Sciatic nerve (tissue), 2 donors: ENCODE measurements around the gene MT3. TPM values are rescaled to one million over a fixed set of nuclear protein-coding genes. Genes with fewer than 3 reads are reported as not detected.

Experiments
- ATAC-seq: fragments of 200-7000 bp; cut with Tn5 transposase; one replicate; pipeline ENCODE4 v1.9.1; 2020; ENCODE audit warnings: mild to moderate bottlenecking, moderate library complexity
- DNase-seq: peaks from one replicate; pipeline ENCODE4 v3.0.0-alpha.2; 2020; ENCODE audit warnings: low spot score
- intact Hi-C: fragments of 100-400 bp; cut with DNase I; formaldehyde crosslinking; loops from one replicate; pipeline ENCODE4 v1.14.2; 2022
- total RNA-seq: library from RNA; stranded (reverse); fragmentation: NEBNext Ultra II Directional; extraction: Animal tissue kit (Norgen Biotek cat#: 25700); gene quantifications from one replicate; pipeline ENCODE4 v1.2.1, GENCODE V29; 2021
- donor health status: DM: no; HTN: no; CAD: no.
- donor health status: DM: no; HTN: no; CAD: no.

MT3 gene
- total RNA-seq, 1 donor from 2014 or later = 94.5 TPM

DNA sequence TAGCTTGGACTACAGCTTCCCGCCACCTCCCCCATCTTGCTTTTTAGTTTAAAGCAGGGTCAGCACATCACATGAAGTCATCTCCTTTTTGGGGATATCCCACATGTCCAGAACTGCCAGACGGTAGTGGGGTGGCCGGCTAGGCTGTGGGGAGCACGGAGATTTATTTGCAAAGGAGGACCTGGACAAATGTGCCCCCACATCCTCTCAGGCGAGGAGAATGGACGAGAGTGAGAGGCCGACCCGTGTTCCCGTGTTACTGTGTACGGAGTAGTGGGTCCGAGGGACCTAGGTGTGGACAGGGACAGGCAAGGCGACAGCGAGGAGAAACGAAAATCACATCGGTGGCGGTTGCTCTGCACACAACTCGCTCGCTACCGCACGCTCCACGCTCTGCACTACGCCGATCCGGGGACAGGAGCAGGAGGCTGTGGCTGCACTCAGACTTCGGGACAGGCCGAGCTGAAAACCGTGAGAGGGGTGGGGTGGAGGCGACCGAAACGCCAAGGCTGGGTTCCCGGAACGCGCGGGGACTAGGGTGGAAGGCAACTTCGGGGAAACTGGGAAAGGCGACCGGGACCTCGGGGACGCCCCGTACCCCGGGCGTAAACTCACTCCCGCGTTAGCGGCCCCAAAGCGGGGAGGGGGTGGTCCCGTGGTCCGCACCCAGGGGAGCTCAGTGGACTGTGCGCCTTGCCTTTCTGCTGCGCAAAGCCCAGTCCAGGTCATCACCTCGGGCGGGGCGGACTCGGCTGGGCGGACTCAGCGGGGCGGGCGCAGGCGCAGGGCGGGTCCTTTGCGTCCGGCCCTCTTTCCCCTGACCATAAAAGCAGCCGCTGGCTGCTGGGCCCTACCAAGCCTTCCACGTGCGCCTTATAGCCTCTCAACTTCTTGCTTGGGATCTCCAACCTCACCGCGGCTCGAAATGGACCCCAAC, 48.8 kb downstream of the MT3 start, which contains the start of gene MT1A:
MT1A (plus strand) TSS at position 853 of the 937 bp plus-strand sequence; CDS start at position 926, 73 bp downstream.
- ATAC-seq (peak; percentile 88), DNase-seq (peak; percentile 87)
- intact Hi-C loops = no loop called here

DNA sequence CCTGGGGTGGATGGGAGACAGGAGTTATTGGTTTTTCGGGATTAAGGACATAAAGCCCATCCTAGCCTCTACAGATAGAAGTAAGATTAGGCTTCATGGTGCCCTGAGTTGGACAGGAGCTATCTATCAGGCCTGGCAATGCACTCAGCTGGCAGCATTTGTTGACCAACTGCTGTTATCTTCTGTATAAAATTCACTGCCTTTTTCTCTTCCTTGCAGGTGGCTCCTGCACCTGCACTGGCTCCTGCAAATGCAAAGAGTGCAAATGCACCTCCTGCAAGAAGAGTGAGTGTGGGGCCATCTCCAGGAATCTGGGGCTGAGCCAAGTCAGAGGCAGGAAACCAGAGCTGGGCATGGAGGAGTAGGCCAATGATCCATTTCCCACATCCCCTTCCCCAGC, 49.7 kb downstream of the MT3 start:
- ATAC-seq = no peak
- intact Hi-C loops = no loop called here
- peak; percentile 45 for DNase-seq

DNA sequence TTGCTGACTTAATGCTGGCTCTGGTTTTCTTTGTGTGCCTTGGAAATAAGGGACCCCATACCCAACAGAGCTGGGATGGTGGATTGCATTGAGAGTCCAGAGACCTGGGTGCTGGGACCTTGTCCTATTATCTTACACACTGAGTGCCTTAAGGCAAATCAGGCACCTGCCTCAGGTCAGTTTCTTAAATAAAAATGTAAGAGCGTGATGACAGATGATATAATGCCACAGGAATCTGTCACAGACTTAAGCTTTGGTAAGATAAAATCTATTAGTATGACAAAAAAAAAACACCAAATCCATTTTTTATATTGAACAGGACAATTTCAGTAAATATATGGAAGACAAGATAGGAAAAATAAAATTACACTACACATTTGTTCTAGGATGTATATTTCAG, 50.7 kb downstream of the MT3 start:
- no peak for DNase-seq
- no peak for ATAC-seq
- intact Hi-C loops = no loop called here

Other genes with a start within 250 kb of the MT3 start
- 152 TPM for gene AMFR, start 164.0 kb upstream of the MT3 start, total RNA-seq
- gene NUDT21, start 138.2 kb upstream of the MT3 start, total RNA-seq = 91.3 TPM
- 35.9 TPM for gene OGFOD1, start 138.0 kb upstream of the MT3 start, total RNA-seq
- gene BBS2, start 69.5 kb upstream of the MT3 start, total RNA-seq = 110 TPM
- not detected for gene MT4, start 24.5 kb upstream of the MT3 start, total RNA-seq
- 163 TPM for gene MT2A, start 19.1 kb downstream of the MT3 start, total RNA-seq
- gene MT1E, start 36.3 kb downstream of the MT3 start, total RNA-seq = 44.7 TPM
- gene MT1M, start 43.1 kb downstream of the MT3 start, total RNA-seq = 6.7 TPM
- 1.8 TPM for gene MT1A, start 49.1 kb downstream of the MT3 start, total RNA-seq
- not detected for gene MT1B, start 62.4 kb downstream of the MT3 start, total RNA-seq
- gene MT1F, start 68.4 kb downstream of the MT3 start, total RNA-seq = 6.2 TPM
- 2.5 TPM for gene MT1G, start 78.5 kb downstream of the MT3 start, total RNA-seq
- gene MT1H, start 80.3 kb downstream of the MT3 start, total RNA-seq = not detected
- gene MT1X, start 92.9 kb downstream of the MT3 start, total RNA-seq = 21.9 TPM
- gene NUP93, start 140.6 kb downstream of the MT3 start, total RNA-seq = 74.0 TPM